AG09319 (cell line): ENCODE measurements around the gene DISC1.

Experiments used
- DNase-seq: peaks from one replicate; pipeline ENCODE4 v3.0.0-alpha.2; 2010; ENCODE audit warnings: low read depth; ENCODE audit errors: extremely low read depth
- TF ChIP-seq, protein P1 (sequence below): IDR thresholded peaks from 2 replicates; pipeline ENCODE4 v1.5.1; 2011; ENCODE audit warnings: low read depth, mild to moderate bottlenecking, inconsistent platforms, low read length, moderate library complexity

DISC1 gene

DNA sequence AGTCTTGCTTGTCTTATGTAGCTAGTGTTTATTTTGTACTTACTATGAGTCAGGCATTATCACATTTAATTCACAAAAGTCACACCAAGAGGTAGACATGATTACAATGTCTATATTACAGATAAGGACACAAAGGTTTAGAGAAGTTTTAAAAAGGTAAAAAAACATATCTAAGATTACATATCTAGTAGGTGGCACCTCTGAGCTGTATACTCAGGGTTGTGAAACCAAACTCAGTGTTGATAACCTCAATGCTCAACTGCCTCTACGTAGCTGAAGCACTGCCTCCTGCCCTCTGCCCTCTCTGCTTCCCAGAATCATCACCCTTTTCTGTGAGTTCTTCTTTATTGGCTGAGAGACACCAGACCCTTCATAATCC is 431.3 kb downstream of the DISC1 start:
- TF ChIP-seq, protein P1, sequence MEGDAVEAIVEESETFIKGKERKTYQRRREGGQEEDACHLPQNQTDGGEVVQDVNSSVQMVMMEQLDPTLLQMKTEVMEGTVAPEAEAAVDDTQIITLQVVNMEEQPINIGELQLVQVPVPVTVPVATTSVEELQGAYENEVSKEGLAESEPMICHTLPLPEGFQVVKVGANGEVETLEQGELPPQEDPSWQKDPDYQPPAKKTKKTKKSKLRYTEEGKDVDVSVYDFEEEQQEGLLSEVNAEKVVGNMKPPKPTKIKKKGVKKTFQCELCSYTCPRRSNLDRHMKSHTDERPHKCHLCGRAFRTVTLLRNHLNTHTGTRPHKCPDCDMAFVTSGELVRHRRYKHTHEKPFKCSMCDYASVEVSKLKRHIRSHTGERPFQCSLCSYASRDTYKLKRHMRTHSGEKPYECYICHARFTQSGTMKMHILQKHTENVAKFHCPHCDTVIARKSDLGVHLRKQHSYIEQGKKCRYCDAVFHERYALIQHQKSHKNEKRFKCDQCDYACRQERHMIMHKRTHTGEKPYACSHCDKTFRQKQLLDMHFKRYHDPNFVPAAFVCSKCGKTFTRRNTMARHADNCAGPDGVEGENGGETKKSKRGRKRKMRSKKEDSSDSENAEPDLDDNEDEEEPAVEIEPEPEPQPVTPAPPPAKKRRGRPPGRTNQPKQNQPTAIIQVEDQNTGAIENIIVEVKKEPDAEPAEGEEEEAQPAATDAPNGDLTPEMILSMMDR, result no peak
- no peak for DNase-seq

DNA sequence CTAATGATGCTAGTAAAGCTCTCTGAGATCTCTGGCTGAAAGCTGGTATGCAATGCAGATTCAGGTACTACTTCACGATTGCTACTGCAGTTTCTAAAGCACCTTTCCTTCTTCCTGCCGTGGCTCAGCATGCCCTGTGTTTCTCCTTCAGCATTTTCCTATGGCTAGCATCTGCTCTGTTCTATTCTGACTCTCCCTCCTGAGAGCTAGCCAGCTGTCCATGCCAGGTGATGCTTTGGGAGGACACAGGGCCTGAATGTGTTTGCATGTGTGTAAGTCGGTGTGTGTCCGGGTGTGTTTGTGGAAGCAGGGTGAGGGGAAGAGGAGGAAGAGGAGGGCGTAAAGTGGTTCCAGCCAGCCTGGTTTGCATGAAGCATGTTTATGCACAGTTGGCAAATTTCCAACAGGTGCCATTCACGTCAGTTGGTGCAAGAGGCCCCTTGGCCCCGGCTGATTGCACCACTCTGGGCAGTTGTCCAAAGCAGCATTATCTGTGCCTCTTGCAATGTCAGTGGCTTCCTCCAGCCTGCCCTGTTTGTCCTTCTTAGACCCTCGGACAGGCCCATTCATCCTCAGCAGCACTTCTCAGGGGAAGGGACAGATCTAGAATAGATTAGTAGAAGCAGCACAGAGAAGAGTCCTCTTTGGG is 433.3 kb downstream of the DISC1 start:
- TF ChIP-seq, protein P1, result no peak

DNA sequence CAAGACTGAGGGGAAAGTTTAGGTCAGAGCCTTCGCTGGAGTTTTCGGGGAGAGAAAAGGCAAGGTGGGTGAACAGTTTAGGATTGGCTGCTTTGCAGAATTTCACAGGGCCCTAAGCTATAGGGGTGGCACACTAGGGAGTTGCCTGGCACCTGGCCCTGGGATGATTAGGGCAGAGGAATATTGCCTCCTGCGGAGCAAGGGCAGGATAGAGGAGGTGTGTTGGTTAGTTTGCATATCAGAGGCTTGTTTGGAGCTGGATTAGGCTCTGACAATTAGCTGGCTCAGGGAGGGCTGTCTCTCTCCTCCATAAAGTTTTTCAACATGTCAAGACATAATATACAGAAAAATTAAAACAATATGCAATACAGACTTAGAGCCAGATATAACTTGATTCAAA is 436.4 kb downstream of the DISC1 start:
- DNase-seq, result no peak
- TF ChIP-seq, protein P1, result no peak

More for the DNA sequence above, 433.3 kb downstream of the DISC1 start:
- no peak for DNase-seq

GRCh38 chr1:232066521-232066920 is 439.9 kb downstream of the DISC1 start:
- TF ChIP-seq, protein P1, result no peak
- no peak for DNase-seq

DNA sequence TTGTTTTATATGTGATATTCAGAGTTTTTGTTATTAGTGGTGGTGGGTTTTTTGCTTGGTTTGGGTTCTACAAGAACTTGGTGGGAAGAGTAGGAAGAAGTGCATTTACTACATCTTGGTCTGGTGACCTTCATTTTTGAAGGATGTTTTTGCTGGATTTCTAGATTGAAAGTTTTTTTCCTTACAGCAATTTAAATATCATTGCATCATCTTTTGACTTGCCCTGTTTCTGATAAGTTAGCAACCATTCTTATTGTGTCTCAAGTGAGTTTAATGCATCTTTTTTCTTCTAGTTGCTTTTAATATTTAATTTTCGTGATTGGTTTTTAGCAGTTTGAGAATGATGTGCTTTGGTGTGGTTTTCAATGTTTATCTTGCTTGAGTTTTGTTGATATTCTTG is 447.7 kb downstream of the DISC1 start:
- no peak for DNase-seq
- TF ChIP-seq, protein P1, result no peak

DNA sequence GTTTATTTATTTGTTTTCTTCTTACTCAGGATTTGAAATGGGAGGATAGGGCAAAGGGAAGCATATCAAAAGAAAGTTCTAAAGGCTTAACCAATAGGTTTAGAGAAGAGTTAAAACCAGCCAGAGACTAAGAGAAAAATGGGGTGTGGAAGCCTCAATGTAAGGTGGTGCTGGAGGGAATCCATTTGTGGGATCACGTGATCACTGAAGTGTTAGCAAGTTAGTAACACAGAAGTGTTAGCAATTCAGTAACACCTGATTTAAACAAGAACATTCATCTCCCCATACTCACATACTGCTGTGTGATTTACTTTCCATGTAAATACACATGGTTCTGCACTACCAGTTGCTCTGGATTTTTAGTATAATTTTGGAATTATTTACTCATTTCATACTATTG is 451.2 kb downstream of the DISC1 start:
- no peak for DNase-seq
- TF ChIP-seq, protein P1, result no peak

DNA sequence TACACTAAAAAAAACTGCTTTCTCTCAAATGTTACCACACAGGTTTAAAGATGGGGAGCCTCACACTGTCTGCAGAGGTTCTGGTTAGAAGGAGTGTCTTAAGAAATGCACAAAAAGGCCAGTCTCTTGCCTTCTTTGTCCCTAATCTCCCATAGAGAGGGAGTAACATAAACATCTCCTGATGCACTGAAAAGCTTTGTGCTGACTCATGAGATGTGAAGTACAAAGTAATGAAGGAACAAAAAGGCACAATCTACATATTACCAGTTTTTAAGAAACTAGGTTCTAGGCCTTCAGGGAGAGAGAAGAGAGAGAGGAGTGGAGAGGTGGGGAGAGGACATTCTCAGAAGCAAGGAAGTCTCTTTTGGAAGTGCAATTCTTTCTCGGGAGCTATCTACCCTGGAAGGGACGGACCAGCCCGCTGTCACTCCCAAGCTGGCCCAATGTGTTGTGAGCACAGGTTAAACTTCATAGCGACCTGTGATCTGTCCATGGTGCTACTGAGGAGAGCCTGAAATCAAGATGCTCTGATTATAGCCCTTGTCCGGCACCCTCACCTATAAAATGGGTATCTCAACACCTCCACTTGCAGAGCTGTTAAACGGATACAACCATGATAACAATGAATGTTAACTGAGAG is 458.1 kb downstream of the DISC1 start:
- TF ChIP-seq, protein P1, result no peak
- DNase-seq, result no peak
